Epithelial cell of esophagus (primary cell): ENCODE results near the gene SLC6A12.

Experiments used
- DNase-seq: peaks from one replicate; pipeline ENCODE4 v3.0.0; 2010; ENCODE audit warnings: low read depth
- H3K4me3 ChIP-seq: 2 replicates; pipeline ENCODE4 v1.5.1; 2011; ENCODE audit warnings: mild to moderate bottlenecking, low read length, control low read depth
- CTCF ChIP-seq: IDR thresholded peaks from 2 replicates; pipeline ENCODE4 v1.5.1; 2011; ENCODE audit warnings: low read depth, mild to moderate bottlenecking, low read length, control low read depth, inconsistent platforms; ENCODE audit not compliant: insufficient read depth; ENCODE audit errors: missing control alignments

SLC6A12 gene

DNA sequence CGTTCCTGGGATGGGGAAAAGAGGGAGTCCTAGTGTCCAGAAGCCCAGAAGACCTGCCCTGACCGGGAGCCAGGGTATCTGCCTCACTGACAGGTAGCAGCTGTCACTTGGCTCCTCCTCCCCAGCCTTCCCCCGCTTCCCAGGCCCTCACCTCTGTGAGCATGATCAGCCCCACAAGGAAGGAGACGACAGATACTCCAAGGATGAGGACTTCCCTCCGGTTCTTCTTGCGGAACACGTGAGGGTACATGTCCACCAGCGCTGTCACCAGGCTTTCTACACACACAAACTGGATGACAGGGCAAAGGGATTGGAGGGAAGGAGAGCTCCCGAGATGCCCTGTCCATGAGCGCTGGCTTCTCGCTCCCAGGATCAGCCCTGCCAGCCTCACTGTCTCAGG lies 9.9 kb upstream of the SLC6A12 start:
- no peak for TF ChIP-seq CTCF
- DNase-seq: no peak
- no peak overlapping the region for H3K4me3 ChIP-seq

- TF ChIP-seq CTCF: no peak
- DNase-seq: no peak
- H3K4me3 ChIP-seq: no peak overlapping the region
Observed at GRCh38 chr12:221736-222135, 7.8 kb upstream of the SLC6A12 start.

DNA sequence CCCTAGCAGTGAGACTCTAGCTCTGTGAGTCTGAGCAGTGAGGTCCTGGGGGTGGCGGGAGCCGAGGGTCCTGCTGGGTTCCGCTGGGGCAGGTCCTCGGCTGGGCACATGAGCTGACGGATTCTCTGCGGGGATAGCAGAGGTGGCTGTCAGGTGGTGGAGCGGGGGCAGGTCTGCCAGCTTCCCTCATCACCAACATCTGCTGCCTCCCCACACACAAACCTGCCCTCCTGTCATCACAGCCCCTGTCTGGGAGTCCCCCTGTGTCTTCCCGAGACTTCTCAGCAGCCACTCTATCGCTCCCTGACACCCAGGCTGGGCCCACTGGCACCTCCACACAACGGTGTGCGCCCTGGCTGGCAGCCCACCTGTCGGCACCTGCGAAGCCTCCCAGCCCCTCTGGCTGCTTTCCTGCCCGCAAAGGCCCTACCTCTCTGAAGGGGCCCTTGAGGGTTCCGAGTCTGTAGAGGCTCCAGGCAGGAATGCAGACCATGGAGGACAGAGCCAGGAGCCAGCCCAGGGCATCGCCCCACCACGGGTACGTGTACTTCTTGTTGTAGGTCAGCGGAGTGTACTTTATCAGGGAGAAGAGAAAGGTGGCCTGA lies 7.1 kb upstream of the SLC6A12 start:
- DNase-seq: no peak
- H3K4me3 ChIP-seq: no peak overlapping the region
- TF ChIP-seq CTCF: no peak

DNA sequence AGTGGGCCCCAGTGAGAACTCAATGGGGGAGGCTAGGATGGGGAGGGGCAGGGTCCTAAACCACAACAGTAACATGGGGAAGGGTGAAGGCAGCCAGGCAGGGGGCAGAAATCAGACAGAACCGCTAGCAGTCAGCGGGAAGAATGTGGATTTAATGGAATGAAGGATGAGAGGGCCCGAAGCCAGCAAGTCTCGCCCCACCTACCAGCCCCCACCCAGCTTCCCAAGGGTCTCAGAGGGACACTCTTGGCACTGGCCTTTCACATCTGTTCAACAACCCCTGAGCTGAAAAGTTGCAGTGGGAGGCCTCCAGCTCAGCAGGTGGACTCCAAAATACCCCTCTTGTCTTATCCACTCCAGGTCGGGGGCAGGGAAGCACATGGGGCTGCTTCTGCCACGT lies 6.5 kb upstream of the SLC6A12 start:
- no peak overlapping the region for H3K4me3 ChIP-seq
- TF ChIP-seq CTCF: no peak
- no peak for DNase-seq

GRCh38 chr12:219891-220352 lies 6.0 kb upstream of the SLC6A12 start:
- H3K4me3 ChIP-seq: no peak overlapping the region
- TF ChIP-seq CTCF: peak; percentile 47
- DNase-seq: peak; percentile 11

DNA sequence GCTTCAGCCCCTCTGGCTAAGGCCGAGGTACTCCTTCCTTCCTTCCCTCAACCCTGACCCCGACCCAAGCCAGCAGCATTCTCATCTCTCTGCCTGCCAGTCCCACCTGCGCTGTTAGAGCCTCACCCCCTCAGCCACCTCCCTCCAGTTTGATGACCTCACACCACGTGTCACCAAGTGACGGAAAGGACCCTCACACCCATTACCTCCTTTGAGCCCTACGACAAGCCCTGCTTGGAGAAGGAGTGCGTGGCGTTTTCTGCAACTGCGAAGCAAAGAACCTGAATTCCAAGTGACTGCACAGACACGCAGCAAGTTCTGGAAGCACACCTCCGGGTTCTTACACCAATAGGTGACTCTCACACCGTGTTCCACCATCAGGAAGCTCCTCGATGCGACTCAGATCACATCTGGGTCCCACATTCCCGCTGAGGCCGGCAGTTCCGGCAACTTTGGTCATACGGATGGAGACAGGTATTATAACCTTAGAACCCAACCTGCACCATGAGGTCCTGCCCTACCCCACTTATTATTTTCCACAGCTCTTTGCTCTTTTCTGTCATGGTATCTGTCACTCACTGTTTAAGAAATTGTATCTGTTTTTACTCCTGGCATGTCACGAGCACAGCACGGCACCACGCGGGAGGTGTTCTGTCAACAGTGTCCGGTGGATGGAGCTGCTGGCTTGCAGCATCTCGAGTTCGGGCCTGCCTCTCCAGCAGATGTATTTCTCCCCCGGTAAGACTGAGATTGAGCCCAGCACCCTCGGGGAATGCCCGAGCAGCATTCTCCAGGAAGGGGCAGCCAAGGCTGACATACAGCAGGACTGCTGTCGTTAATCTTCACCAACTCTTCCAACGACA lies 5.0 kb upstream of the SLC6A12 start:
- no peak for DNase-seq
- no peak for TF ChIP-seq CTCF
- no peak overlapping the region for H3K4me3 ChIP-seq
